Activated naive CD4-positive, alpha-beta T cell treated with anti-CD3 and anti-CD28 coated beads for 36 hours (primary cell): ENCODE results near the gene FUBP3. TPM values are rescaled to one million over a fixed set of nuclear protein-coding genes. Genes with fewer than 3 reads are reported as not detected.

ENCODE experiments used
- CTCF ChIA-PET: fragments of 350-600 bp; sonication (Branson Sonifier 250); formaldehyde crosslinking; loops from one replicate; lab custom pipeline; 2021; ENCODE audit warnings: antibody characterized with exemption; lab: Charles Lee
- DNase-seq: peaks from one replicate; pipeline ENCODE4 v3.0.0-alpha.2; 2020
- H3K27ac Mint-ChIP-seq: one replicate; pipeline ENCODE4 v1.8.0; 2021; ENCODE audit warnings: mild to moderate bottlenecking, mixed read lengths
- H3K27me3 Mint-ChIP-seq: one replicate; pipeline ENCODE4 v1.8.0; 2021; ENCODE audit warnings: low read depth, mixed read lengths
- H3K36me3 Mint-ChIP-seq: one replicate; pipeline ENCODE4 v1.8.0; 2021; ENCODE audit warnings: low read depth, mixed read lengths
- H3K4me1 Mint-ChIP-seq: one replicate; pipeline ENCODE4 v1.8.0; 2021; ENCODE audit warnings: low read depth, mixed read lengths
- H3K4me3 Mint-ChIP-seq: one replicate; pipeline ENCODE4 v1.8.0; 2021; ENCODE audit warnings: mild to moderate bottlenecking, moderate library complexity, mixed read lengths
- H3K9me3 Mint-ChIP-seq: one replicate; pipeline ENCODE4 v1.8.0; 2021; ENCODE audit warnings: mixed read lengths
- intact Hi-C: fragments of 100-400 bp; cut with micrococcal nuclease; formaldehyde crosslinking; loops from one replicate; pipeline ENCODE4 v1.15.1; 2023
- total RNA-seq, 2 experiments: library from RNA; stranded (reverse); gene quantifications; one replicate each; pipeline ENCODE4 v1.2.3, GENCODE V29; 2021

The FUBP3 gene
- 10 to 100 TPM; 29.8 to 32.8 TPM for total RNA-seq

- DNase-seq: peak; percentile 95
- H3K4me3 Mint-ChIP-seq: peak within 1 kb of the TSS; percentile 87
- H3K4me1 Mint-ChIP-seq: peaks cover 39% of the 10 kb centered on the region
- CTCF ChIA-PET: interaction anchor here (1.2 kb wide), 1 partner anchor 104 kb away, joined by 3 read pairs; no protein-coding TSS in a partner anchor
- H3K27ac Mint-ChIP-seq: peak within 1 kb of the TSS; percentile 84
- no peaks in the 10 kb centered on the region for H3K27me3 Mint-ChIP-seq
- peaks cover 4% of the 10 kb centered on the region for H3K36me3 Mint-ChIP-seq
- H3K9me3 Mint-ChIP-seq: no peaks in the 10 kb centered on the region
- intact Hi-C loops: loop anchor here (5.0 kb wide), 2 partner anchors 113 to 1762 kb away; partner anchors contain the start of genes ENDOG and EXOSC2
Measured at GRCh38 chr9:130578865-130579737, at the start of gene FUBP3. Gene FUBP3 (plus strand): TSS chr9:130579577. CDS start chr9:130579681, 104 bp downstream.

GRCh38 chr9:130530938-130531337, 48.4 kb upstream of the FUBP3 start:
- H3K4me3 Mint-ChIP-seq: no peak overlapping the region
- H3K36me3 Mint-ChIP-seq: no peaks in the 10 kb centered on the region
- H3K4me1 Mint-ChIP-seq: peaks cover 6% of the 10 kb centered on the region
- peaks cover 19% of the 10 kb centered on the region for H3K27me3 Mint-ChIP-seq
- no peaks in the 10 kb centered on the region for H3K9me3 Mint-ChIP-seq
- CTCF ChIA-PET: interaction anchor here (0.6 kb wide), 1 partner anchor 385 kb away, joined by 3 read pairs; no protein-coding TSS in a partner anchor
- intact Hi-C loops: no loop called here
- H3K27ac Mint-ChIP-seq: no peak overlapping the region
- no peak for DNase-seq

DNA sequence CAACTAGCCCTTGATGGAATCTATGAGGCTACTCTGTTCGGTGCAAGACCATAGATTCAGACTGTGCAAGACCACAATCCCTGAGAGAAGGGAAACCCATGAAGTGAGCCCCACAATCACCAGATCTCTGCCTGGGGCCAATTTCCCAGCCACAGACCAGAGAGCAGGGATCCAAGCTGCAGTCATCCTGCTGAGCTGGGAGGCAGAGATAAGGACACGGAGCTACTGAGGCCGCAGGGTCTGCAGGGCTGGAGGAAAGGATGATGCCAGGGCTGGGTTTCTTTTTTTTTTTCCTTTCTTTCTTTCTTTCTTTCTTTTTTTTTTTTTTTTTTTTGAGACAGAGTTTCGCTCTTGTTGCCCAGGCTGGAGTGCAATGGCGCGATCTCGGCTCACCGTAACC, 47.7 kb upstream of the FUBP3 start:
- peaks cover 23% of the 10 kb centered on the region for H3K27me3 Mint-ChIP-seq
- intact Hi-C loops: no loop called here
- peaks cover 8% of the 10 kb centered on the region for H3K4me1 Mint-ChIP-seq
- H3K36me3 Mint-ChIP-seq: no peaks in the 10 kb centered on the region
- CTCF ChIA-PET: no interaction called here
- H3K27ac Mint-ChIP-seq: no peak overlapping the region
- no peaks in the 10 kb centered on the region for H3K9me3 Mint-ChIP-seq
- H3K4me3 Mint-ChIP-seq: no peak overlapping the region
- no peak for DNase-seq

DNA sequence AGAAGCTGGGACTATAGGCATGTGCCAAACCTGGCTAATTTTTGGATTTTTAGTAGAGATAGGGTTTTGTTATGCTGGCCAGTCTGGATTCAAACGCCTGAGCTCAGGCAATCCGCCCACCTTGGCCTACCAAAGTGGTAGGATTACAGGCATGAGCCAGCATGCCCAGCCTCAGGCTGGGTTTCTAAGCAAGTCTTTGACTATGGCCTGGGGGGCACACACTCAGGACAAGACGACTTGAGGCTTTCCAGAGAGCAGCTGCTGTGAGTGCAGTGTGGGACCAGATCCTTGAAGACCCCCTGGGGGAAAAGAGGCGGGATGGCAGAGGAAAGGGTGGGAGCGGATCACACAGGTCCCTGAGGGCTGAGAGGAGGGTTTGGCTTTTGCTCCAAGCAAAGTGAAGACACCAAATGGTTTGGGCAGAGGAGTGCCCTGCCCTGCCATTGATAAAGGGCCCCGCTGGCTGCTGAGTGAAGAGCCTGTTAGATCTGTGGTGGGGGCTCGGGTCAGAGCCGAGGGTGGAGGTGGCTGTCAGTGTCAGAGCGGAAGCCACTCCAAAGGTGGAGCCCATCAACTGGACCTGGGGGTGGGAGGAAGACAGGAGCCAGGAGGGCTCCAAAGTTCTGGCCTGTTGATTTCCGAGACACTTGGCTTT, 46.8 kb upstream of the FUBP3 start:
- Mint-ChIP-seq H3K27me3 (peaks cover 29% of the 10 kb centered on the region), H3K4me1 (peaks cover 11% of the 10 kb centered on the region), H3K27ac (no peak overlapping the region), H3K4me3 (no peak overlapping the region), H3K36me3 (no peaks in the 10 kb centered on the region), H3K9me3 (no peaks in the 10 kb centered on the region)
- DNase-seq: no peak
- intact Hi-C loops: no loop called here
- CTCF ChIA-PET: no interaction called here

DNA sequence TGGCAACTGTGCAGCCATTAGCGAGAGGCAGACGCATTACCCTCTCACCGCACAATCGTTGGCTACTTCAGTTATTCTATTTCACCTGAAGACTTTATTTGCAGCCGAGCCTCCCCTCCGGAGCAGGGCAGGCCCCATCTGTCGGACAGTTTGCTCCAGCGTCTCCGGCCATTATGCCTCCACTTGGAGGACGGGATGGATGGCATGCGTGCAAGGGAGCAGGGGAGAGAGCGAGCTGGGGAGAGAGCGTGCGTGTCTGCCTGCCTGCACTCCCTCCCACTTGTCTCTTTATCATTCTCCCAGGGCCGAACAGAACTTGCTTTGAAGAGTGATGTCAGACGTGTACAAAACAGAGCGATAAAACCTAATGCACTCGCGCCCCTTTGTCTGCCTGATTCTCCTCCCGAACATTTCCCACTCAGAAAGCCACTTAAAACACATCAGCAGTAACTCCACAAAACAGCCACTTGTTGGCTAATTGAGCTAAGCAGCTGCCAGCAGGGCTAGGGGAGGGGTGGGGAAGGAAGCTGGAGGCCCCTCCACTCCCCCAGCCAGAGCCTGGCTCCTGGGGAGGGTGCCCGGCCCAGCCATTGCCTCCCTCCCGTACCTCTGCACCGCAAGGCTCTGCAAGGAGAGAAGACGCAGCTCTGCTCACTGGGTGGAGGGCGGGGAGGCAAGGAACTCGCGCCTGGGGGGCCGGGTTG, 43.4 kb upstream of the FUBP3 start:
- Mint-ChIP-seq H3K4me3 (no peak overlapping the region), H3K27ac (no peak overlapping the region), H3K4me1 (peaks cover 16% of the 10 kb centered on the region), H3K36me3 (no peaks in the 10 kb centered on the region), H3K27me3 (peaks cover 56% of the 10 kb centered on the region), H3K9me3 (no peaks in the 10 kb centered on the region)
- DNase-seq: no peak
- intact Hi-C loops: no loop called here
- CTCF ChIA-PET: no interaction called here

- peaks cover 58% of the 10 kb centered on the region for H3K27me3 Mint-ChIP-seq
- no peak overlapping the region for H3K4me3 Mint-ChIP-seq
- H3K27ac Mint-ChIP-seq: no peak overlapping the region
- H3K36me3 Mint-ChIP-seq: no peaks in the 10 kb centered on the region
- peaks cover 16% of the 10 kb centered on the region for H3K4me1 Mint-ChIP-seq
- CTCF ChIA-PET: no interaction called here
- no peaks in the 10 kb centered on the region for H3K9me3 Mint-ChIP-seq
- DNase-seq: no peak
- intact Hi-C loops: no loop called here
Measured at GRCh38 chr9:130536701-130537107, 42.7 kb upstream of the FUBP3 start.

- CTCF ChIA-PET: interaction anchor here (0.6 kb wide), 1 partner anchor 23 kb away, joined by 3 read pairs; no protein-coding TSS in a partner anchor
- no peaks in the 10 kb centered on the region for H3K36me3 Mint-ChIP-seq
- H3K27me3 Mint-ChIP-seq: peaks cover 59% of the 10 kb centered on the region
- peaks cover 16% of the 10 kb centered on the region for H3K4me1 Mint-ChIP-seq
- no peak overlapping the region for H3K27ac Mint-ChIP-seq
- H3K9me3 Mint-ChIP-seq: no peaks in the 10 kb centered on the region
- no peak overlapping the region for H3K4me3 Mint-ChIP-seq
- no peak for DNase-seq
- intact Hi-C loops: no loop called here
Measured at GRCh38 chr9:130537346-130538050, 41.9 kb upstream of the FUBP3 start.

GRCh38 chr9:130539420-130540223, 39.8 kb upstream of the FUBP3 start:
- CTCF ChIA-PET: no interaction called here
- no peaks in the 10 kb centered on the region for H3K9me3 Mint-ChIP-seq
- H3K4me1 Mint-ChIP-seq: peaks cover 16% of the 10 kb centered on the region
- peaks cover 57% of the 10 kb centered on the region for H3K27me3 Mint-ChIP-seq
- intact Hi-C loops: no loop called here
- H3K27ac Mint-ChIP-seq: no peak overlapping the region
- H3K4me3 Mint-ChIP-seq: no peak overlapping the region
- no peak for DNase-seq
- H3K36me3 Mint-ChIP-seq: no peaks in the 10 kb centered on the region

- Mint-ChIP-seq H3K4me1 (peaks cover 8% of the 10 kb centered on the region), H3K27ac (no peak overlapping the region), H3K9me3 (no peaks in the 10 kb centered on the region), H3K4me3 (no peak overlapping the region), H3K27me3 (peaks cover 44% of the 10 kb centered on the region), H3K36me3 (no peaks in the 10 kb centered on the region)
- intact Hi-C loops: no loop called here
- CTCF ChIA-PET: no interaction called here
- no peak for DNase-seq
Measured at GRCh38 chr9:130541533-130541932, 37.8 kb upstream of the FUBP3 start.

DNA sequence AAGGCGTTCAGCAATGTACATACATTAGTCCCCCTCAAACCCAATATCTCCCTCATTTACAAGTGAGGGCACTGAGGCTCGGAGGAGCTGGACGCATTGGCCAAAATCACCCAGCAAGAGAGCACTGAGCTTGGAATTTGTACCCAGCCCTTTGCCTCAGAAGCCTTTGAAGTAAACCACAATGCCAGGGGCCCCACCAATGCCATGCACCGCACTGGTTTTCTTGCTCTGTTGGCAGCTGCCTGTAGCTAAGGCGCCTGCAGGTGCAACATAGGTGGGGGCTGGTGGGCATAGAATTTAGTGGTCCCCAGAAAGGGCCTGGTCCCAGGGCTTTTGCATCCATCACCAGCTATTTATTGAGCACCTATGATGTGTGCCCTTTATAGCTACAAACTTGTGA, 37.3 kb upstream of the FUBP3 start:
- intact Hi-C loops: no loop called here
- Mint-ChIP-seq H3K27ac (no peak overlapping the region), H3K27me3 (peaks cover 40% of the 10 kb centered on the region), H3K36me3 (no peaks in the 10 kb centered on the region), H3K4me1 (peaks cover 8% of the 10 kb centered on the region), H3K4me3 (no peak overlapping the region), H3K9me3 (no peaks in the 10 kb centered on the region)
- DNase-seq: no peak
- CTCF ChIA-PET: no interaction called here

GRCh38 chr9:130542457-130543228, 36.7 kb upstream of the FUBP3 start:
- no peaks in the 10 kb centered on the region for H3K9me3 Mint-ChIP-seq
- peaks cover 35% of the 10 kb centered on the region for H3K27me3 Mint-ChIP-seq
- DNase-seq: no peak
- H3K27ac Mint-ChIP-seq: no peak overlapping the region
- H3K4me3 Mint-ChIP-seq: no peak overlapping the region
- no peaks in the 10 kb centered on the region for H3K36me3 Mint-ChIP-seq
- intact Hi-C loops: no loop called here
- CTCF ChIA-PET: no interaction called here
- peaks cover 4% of the 10 kb centered on the region for H3K4me1 Mint-ChIP-seq
